Prostate gland (tissue), 2 donors: ENCODE results near the gene MAP3K20.

ENCODE experiments used
- CTCF ChIP-seq, 4 experiments: fragments of 200-600 bp in 2 of 4; fragments of 450-650 bp in 2 of 4; sonication (generic) in 2 of 4; IDR thresholded peaks; 1 replicate in 3 of 4; 2 replicates in 1 of 4; pipeline ENCODE4 v1.5.1; 2016 to 2019; ENCODE audit warnings: antibody characterized with exemption in 4 of 4, mild to moderate bottlenecking in 2 of 4, moderate library complexity in 2 of 4
- POLR2A ChIP-seq: fragments of 450-650 bp; IDR thresholded peaks from one replicate; pipeline ENCODE4 v1.6.1; 2016; ENCODE audit warnings: antibody characterized with exemption, mild to moderate bottlenecking
- POLR2AphosphoS5 ChIP-seq: sonication (generic); formaldehyde crosslinking; IDR thresholded peaks from one replicate; pipeline ENCODE4 v1.6.1; 2017; ENCODE audit warnings: antibody characterized with exemption

- TF ChIP-seq POLR2AphosphoS5 (no peak), CTCF (IDR thresholded peaks at IDR 0.05) (no peak), POLR2A (no peak)
Observed at GRCh38 chr2:173161507-173161906, 85.9 kb downstream of the MAP3K20 start.
